Spleen (tissue), 7 donors: ENCODE data around the gene NPLOC4.

ENCODE experiments used
- POLR2A ChIP-seq, 3 donors: fragments of 450-650 bp; IDR thresholded peaks; one replicate each; pipeline ENCODE4 v1.5.1; 2017; ENCODE audit warnings: antibody characterized with exemption in 3 of 3, mild to moderate bottlenecking in 1 of 3
- POLR2AphosphoS5 ChIP-seq, 3 donors: sonication (generic); formaldehyde crosslinking; IDR thresholded peaks; one replicate each; pipeline ENCODE4 v1.5.1; 2017; ENCODE audit warnings: antibody characterized with exemption in 3 of 3
- TF ChIP-seq, protein P1 (sequence below), 11 experiments: fragments of 200-600 bp in 7 of 11; fragments of 450-650 bp in 4 of 11; sonication (generic) in 4 of 11; IDR thresholded peaks in 8 of 11; conservative IDR thresholded peaks in 3 of 11; 1 replicate in 7 of 11; 2 replicates in 4 of 11; pipeline versions ENCODE4 v1.4.0 to v1.8.0; 2016 to 2021; ENCODE audit warnings: antibody characterized with exemption in 11 of 11, inconsistent platforms in 4 of 11, mild to moderate bottlenecking in 1 of 11
- donor health status: DM: no; HTN: no; CAD: no; lungs with moderate emphysema.
- donor health status: DM: no; HTN: no; CAD: no.
- donor health status: DM: no; HTN: no; CAD: no.

GRCh38 chr17:81647640-81648012 is 10.7 kb upstream of the NPLOC4 start:
- TF ChIP-seq, protein P1, sequence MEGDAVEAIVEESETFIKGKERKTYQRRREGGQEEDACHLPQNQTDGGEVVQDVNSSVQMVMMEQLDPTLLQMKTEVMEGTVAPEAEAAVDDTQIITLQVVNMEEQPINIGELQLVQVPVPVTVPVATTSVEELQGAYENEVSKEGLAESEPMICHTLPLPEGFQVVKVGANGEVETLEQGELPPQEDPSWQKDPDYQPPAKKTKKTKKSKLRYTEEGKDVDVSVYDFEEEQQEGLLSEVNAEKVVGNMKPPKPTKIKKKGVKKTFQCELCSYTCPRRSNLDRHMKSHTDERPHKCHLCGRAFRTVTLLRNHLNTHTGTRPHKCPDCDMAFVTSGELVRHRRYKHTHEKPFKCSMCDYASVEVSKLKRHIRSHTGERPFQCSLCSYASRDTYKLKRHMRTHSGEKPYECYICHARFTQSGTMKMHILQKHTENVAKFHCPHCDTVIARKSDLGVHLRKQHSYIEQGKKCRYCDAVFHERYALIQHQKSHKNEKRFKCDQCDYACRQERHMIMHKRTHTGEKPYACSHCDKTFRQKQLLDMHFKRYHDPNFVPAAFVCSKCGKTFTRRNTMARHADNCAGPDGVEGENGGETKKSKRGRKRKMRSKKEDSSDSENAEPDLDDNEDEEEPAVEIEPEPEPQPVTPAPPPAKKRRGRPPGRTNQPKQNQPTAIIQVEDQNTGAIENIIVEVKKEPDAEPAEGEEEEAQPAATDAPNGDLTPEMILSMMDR (IDR thresholded peaks at IDR 0.05 in 8 of 11, conservative IDR thresholded peaks at IDR 0.05 in 3 of 11): no peak
- TF ChIP-seq POLR2A (IDR thresholded peaks at IDR 0.05): no peak
- TF ChIP-seq POLR2AphosphoS5 (IDR thresholded peaks at IDR 0.05): no peak
